ENCODE data around the gene RGS3.

The RGS3 gene

DNA sequence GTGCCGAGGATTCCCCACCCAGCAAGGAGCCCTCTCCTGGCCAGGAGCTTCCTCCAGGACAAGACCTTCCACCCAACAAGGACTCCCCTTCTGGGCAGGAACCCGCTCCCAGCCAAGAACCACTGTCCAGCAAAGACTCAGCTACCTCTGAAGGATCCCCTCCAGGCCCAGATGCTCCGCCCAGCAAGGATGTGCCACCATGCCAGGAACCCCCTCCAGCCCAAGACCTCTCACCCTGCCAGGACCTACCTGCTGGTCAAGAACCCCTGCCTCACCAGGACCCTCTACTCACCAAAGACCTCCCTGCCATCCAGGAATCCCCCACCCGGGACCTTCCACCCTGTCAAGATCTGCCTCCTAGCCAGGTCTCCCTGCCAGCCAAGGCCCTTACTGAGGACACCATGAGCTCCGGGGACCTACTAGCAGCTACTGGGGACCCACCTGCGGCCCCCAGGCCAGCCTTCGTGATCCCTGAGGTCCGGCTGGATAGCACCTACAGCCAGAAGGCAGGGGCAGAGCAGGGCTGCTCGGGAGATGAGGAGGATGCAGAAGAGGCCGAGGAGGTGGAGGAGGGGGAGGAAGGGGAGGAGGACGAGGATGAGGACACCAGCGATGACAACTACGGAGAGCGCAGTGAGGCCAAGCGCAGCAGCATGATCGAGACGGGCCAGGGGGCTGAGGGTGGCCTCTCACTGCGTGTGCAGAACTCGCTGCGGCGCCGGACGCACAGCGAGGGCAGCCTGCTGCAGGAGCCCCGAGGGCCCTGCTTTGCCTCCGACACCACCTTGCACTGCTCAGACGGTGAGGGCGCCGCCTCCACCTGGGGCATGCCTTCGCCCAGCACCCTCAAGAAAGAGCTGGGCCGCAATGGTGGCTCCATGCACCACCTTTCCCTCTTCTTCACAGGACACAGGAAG is 120.2 kb downstream of the RGS3 start:
- TF ChIP-seq GLIS3 (CRISPR knock-in tag; IDR thresholded peaks at IDR 0.05), result no peak
- TF ChIP-seq, protein P1, sequence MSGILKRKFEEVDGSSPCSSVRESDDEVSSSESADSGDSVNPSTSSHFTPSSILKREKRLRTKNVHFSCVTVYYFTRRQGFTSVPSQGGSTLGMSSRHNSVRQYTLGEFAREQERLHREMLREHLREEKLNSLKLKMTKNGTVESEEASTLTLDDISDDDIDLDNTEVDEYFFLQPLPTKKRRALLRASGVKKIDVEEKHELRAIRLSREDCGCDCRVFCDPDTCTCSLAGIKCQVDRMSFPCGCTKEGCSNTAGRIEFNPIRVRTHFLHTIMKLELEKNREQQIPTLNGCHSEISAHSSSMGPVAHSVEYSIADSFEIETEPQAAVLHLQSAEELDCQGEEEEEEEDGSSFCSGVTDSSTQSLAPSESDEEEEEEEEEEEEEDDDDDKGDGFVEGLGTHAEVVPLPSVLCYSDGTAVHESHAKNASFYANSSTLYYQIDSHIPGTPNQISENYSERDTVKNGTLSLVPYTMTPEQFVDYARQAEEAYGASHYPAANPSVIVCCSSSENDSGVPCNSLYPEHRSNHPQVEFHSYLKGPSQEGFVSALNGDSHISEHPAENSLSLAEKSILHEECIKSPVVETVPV (CRISPR knock-in tag; IDR thresholded peaks at IDR 0.05), result no peak
- TF ChIP-seq, protein P2, sequence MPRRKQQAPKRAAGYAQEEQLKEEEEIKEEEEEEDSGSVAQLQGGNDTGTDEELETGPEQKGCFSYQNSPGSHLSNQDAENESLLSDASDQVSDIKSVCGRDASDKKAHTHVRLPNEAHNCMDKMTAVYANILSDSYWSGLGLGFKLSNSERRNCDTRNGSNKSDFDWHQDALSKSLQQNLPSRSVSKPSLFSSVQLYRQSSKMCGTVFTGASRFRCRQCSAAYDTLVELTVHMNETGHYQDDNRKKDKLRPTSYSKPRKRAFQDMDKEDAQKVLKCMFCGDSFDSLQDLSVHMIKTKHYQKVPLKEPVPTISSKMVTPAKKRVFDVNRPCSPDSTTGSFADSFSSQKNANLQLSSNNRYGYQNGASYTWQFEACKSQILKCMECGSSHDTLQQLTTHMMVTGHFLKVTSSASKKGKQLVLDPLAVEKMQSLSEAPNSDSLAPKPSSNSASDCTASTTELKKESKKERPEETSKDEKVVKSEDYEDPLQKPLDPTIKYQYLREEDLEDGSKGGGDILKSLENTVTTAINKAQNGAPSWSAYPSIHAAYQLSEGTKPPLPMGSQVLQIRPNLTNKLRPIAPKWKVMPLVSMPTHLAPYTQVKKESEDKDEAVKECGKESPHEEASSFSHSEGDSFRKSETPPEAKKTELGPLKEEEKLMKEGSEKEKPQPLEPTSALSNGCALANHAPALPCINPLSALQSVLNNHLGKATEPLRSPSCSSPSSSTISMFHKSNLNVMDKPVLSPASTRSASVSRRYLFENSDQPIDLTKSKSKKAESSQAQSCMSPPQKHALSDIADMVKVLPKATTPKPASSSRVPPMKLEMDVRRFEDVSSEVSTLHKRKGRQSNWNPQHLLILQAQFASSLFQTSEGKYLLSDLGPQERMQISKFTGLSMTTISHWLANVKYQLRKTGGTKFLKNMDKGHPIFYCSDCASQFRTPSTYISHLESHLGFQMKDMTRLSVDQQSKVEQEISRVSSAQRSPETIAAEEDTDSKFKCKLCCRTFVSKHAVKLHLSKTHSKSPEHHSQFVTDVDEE (CRISPR knock-in tag; IDR thresholded peaks at IDR 0.05), result no peak
- no peak for TF ChIP-seq PPARA (CRISPR knock-in tag; IDR thresholded peaks at IDR 0.05; ENCODE audit: borderline replicate concordance)
- no peak for TF ChIP-seq BACH2 (CRISPR knock-in tag; IDR thresholded peaks at IDR 0.05; ENCODE audit: borderline replicate concordance)
- no peak for TF ChIP-seq ZNF565 (CRISPR knock-in tag; conservative IDR thresholded peaks at IDR 0.05; ENCODE audit: low read depth)
- TF ChIP-seq SNAI2 (CRISPR knock-in tag; IDR thresholded peaks at IDR 0.05), result no peak
- TF ChIP-seq ZFP30 (CRISPR knock-in tag; IDR thresholded peaks at IDR 0.05), result no peak
- no peak for TF ChIP-seq TOX (CRISPR knock-in tag; IDR thresholded peaks at IDR 0.05; ENCODE audit: borderline replicate concordance)
- TF ChIP-seq ARNTL (CRISPR knock-in tag; IDR thresholded peaks at IDR 0.05; ENCODE audit: borderline replicate concordance, low read depth), result no peak
- TF ChIP-seq, protein P3, sequence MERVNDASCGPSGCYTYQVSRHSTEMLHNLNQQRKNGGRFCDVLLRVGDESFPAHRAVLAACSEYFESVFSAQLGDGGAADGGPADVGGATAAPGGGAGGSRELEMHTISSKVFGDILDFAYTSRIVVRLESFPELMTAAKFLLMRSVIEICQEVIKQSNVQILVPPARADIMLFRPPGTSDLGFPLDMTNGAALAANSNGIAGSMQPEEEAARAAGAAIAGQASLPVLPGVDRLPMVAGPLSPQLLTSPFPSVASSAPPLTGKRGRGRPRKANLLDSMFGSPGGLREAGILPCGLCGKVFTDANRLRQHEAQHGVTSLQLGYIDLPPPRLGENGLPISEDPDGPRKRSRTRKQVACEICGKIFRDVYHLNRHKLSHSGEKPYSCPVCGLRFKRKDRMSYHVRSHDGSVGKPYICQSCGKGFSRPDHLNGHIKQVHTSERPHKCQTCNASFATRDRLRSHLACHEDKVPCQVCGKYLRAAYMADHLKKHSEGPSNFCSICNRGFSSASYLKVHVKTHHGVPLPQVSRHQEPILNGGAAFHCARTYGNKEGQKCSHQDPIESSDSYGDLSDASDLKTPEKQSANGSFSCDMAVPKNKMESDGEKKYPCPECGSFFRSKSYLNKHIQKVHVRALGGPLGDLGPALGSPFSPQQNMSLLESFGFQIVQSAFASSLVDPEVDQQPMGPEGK (CRISPR knock-in tag; IDR thresholded peaks at IDR 0.05; ENCODE audit: borderline replicate concordance), result no peak
- no peak for TF ChIP-seq ZNF70 (CRISPR knock-in tag; IDR thresholded peaks at IDR 0.05)
- ATAC-seq, result no peak

DNA sequence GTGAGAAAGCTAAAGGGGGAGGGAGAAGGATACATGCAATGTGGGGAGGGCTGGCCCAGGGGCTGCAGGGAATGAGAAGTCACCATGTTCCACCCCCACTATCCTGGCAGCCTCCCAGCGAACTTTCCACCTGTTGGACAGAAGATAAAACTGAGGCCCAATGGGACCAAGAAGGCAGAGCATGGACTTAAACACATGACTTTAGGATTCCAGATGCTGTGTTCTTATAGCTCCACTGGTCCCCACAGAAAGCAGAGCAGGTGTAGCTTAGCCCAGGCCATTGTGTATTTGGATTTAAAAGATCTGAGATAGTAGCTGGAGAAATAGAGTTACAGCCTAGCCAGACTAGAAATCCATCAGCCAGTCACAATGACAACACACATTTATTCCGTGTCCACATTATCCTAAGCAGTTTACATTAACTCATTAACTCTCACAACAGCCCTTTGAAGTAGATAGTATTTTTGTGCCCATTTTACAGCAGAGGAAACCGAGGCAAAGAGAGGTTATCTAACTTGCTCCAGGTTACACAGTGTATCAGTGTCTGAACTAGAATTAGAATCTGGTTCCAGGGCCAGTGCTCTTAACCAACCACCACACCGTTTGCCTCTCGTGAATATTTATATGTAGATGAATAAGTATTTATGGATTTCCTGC is 121.0 kb downstream of the RGS3 start:
- no peak for ATAC-seq
- TF ChIP-seq ESRRG (CRISPR knock-in tag; IDR thresholded peaks at IDR 0.05), result no peak
- TF ChIP-seq ZC3H10 (CRISPR knock-in tag; IDR thresholded peaks at IDR 0.05), result no peak
- TF ChIP-seq, protein P3 (CRISPR knock-in tag; IDR thresholded peaks at IDR 0.05; ENCODE audit: borderline replicate concordance), result no peak
- no peak for TF ChIP-seq BACH2 (CRISPR knock-in tag; IDR thresholded peaks at IDR 0.05; ENCODE audit: borderline replicate concordance)
- no peak for TF ChIP-seq TOX (CRISPR knock-in tag; IDR thresholded peaks at IDR 0.05; ENCODE audit: borderline replicate concordance)
- TF ChIP-seq CSDC2 (CRISPR knock-in tag; IDR thresholded peaks at IDR 0.05), result no peak
- no peak for TF ChIP-seq ZNF70 (CRISPR knock-in tag; IDR thresholded peaks at IDR 0.05)
- TF ChIP-seq GLIS3 (CRISPR knock-in tag; IDR thresholded peaks at IDR 0.05), result no peak
- TF ChIP-seq ZNF565 (CRISPR knock-in tag; conservative IDR thresholded peaks at IDR 0.05; ENCODE audit: low read depth), result no peak
- TF ChIP-seq, protein P2 (CRISPR knock-in tag; IDR thresholded peaks at IDR 0.05), result no peak
- no peak for TF ChIP-seq ZFP3 (CRISPR knock-in tag; IDR thresholded peaks at IDR 0.05)
- TF ChIP-seq, protein P4, sequence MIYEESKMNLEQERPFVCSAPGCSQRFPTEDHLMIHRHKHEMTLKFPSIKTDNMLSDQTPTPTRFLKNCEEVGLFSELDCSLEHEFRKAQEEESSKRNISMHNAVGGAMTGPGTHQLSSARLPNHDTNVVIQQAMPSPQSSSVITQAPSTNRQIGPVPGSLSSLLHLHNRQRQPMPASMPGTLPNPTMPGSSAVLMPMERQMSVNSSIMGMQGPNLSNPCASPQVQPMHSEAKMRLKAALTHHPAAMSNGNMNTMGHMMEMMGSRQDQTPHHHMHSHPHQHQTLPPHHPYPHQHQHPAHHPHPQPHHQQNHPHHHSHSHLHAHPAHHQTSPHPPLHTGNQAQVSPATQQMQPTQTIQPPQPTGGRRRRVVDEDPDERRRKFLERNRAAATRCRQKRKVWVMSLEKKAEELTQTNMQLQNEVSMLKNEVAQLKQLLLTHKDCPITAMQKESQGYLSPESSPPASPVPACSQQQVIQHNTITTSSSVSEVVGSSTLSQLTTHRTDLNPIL (CRISPR knock-in tag; IDR thresholded peaks at IDR 0.05; ENCODE audit: low read depth), result no peak
- TF ChIP-seq SNAI2 (CRISPR knock-in tag; IDR thresholded peaks at IDR 0.05), result no peak
- TF ChIP-seq, protein P1 (CRISPR knock-in tag; IDR thresholded peaks at IDR 0.05), result no peak
- TF ChIP-seq, protein P5, sequence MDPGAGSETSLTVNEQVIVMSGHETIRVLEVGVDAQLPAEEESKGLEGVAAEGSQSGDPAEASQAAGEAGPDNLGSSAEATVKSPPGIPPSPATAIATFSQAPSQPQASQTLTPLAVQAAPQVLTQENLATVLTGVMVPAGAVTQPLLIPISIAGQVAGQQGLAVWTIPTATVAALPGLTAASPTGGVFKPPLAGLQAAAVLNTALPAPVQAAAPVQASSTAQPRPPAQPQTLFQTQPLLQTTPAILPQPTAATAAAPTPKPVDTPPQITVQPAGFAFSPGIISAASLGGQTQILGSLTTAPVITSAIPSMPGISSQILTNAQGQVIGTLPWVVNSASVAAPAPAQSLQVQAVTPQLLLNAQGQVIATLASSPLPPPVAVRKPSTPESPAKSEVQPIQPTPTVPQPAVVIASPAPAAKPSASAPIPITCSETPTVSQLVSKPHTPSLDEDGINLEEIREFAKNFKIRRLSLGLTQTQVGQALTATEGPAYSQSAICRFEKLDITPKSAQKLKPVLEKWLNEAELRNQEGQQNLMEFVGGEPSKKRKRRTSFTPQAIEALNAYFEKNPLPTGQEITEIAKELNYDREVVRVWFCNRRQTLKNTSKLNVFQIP (CRISPR knock-in tag; IDR thresholded peaks at IDR 0.05; ENCODE audit: borderline replicate concordance, low read depth), result no peak
